Testis (tissue), 2 donors: Measurements from ENCODE around the gene GPX2.

Experiments
- POLR2A ChIP-seq: fragments of 450-650 bp; IDR thresholded peaks from one replicate; pipeline ENCODE4 v1.6.1; 2017; ENCODE audit warnings: antibody characterized with exemption, mild to moderate bottlenecking, moderate library complexity
- TF ChIP-seq, protein P1 (sequence below), 3 experiments: fragments of 450-650 bp in 2 of 3; fragments of 200-600 bp in 1 of 3; sonication (generic) in 1 of 3; IDR thresholded peaks; one replicate each; pipeline ENCODE4 v1.5.1; 2016 to 2019; ENCODE audit warnings: antibody characterized with exemption in 3 of 3, mild to moderate bottlenecking in 2 of 3, moderate library complexity in 1 of 3

DNA sequence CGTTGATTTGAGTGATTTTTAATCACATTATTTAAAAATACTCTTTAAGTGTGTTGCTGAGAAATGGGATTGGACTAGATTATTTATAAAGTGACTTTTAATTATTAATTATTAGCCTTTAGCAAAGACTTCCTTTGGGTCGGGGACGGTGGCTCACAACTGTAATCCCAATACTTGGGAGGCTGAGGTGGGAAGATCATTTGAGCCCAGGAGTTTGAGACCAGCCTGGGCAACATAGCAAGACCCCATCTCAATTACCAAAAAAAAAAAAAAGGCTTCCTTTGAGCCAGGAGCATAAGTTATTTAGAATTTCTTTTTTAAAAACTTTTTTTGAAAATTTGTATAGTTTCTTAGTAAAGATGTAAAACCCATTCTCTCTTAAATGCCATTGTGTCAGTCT lies 19.5 kb downstream of the GPX2 start:
- TF ChIP-seq, protein P1, sequence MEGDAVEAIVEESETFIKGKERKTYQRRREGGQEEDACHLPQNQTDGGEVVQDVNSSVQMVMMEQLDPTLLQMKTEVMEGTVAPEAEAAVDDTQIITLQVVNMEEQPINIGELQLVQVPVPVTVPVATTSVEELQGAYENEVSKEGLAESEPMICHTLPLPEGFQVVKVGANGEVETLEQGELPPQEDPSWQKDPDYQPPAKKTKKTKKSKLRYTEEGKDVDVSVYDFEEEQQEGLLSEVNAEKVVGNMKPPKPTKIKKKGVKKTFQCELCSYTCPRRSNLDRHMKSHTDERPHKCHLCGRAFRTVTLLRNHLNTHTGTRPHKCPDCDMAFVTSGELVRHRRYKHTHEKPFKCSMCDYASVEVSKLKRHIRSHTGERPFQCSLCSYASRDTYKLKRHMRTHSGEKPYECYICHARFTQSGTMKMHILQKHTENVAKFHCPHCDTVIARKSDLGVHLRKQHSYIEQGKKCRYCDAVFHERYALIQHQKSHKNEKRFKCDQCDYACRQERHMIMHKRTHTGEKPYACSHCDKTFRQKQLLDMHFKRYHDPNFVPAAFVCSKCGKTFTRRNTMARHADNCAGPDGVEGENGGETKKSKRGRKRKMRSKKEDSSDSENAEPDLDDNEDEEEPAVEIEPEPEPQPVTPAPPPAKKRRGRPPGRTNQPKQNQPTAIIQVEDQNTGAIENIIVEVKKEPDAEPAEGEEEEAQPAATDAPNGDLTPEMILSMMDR (IDR thresholded peaks at IDR 0.05) = no peak
- no peak for TF ChIP-seq POLR2A
